HEK293 (cell line): ENCODE results near the gene CDCP1.

Experiments used
- ZNF2 ChIP-seq: fragments of 450-650 bp; formaldehyde crosslinking; IDR thresholded peaks from 2 replicates; pipeline ENCODE4 v1.5.1; 2016; ENCODE audit warnings: missing biosample characterization, missing genetic modification characterization
- ZNF558 ChIP-seq: fragments of 450-650 bp; formaldehyde crosslinking; IDR thresholded peaks from 2 replicates; pipeline ENCODE4 v1.5.1; 2016; ENCODE audit warnings: missing biosample characterization, missing genetic modification characterization
- TF ChIP-seq, protein P1 (sequence below): fragments of 450-650 bp; formaldehyde crosslinking; IDR thresholded peaks from 2 replicates; pipeline ENCODE4 v1.5.1; 2016; ENCODE audit warnings: missing biosample characterization, missing genetic modification characterization

DNA sequence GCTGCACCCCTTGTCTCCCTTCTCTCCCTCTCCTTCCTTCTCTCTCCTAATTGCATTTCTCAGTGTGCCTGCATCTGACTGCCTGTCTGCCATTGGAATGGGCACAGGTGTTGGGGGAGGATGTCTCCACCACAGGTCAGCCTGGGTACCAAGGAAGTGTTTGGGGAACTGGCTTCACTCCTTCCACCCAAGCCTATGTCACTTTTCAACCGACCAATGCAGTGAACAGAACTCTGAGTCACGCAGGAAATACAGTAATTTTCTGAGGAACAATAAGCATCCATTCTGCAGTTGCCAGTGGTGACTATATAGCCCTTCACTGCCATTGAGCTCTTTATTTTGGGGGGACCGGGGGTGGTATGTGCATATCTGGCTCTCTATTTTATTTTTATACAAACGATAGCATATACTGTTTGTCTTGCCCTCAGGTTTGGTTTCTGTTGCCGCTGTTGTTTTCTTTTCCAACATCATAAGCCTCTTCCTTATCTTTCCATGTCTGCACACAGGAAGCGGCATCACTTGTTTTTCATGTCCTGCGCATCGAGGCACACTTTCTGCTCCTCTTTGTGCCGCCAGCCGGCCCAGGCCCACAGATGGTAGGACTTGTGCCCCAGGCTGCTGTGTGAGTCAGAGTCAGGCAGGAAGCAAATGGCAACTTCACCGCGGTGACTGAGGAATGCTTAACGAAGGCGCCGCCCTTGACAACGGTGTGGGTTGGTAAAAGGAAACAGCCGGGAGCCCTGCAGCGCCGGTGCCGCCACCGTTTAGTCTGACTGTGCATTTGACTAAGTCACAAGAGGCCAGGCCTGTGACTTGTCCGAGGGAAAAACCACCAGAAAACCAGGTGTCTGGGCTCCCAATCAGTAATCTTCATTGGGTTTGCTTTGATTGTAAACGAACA is 21.1 kb upstream of the CDCP1 start:
- TF ChIP-seq ZNF558 (tag by site-specific recombination) (no peak), ZNF2 (tag by site-specific recombination) (no peak)
- TF ChIP-seq, protein P1, sequence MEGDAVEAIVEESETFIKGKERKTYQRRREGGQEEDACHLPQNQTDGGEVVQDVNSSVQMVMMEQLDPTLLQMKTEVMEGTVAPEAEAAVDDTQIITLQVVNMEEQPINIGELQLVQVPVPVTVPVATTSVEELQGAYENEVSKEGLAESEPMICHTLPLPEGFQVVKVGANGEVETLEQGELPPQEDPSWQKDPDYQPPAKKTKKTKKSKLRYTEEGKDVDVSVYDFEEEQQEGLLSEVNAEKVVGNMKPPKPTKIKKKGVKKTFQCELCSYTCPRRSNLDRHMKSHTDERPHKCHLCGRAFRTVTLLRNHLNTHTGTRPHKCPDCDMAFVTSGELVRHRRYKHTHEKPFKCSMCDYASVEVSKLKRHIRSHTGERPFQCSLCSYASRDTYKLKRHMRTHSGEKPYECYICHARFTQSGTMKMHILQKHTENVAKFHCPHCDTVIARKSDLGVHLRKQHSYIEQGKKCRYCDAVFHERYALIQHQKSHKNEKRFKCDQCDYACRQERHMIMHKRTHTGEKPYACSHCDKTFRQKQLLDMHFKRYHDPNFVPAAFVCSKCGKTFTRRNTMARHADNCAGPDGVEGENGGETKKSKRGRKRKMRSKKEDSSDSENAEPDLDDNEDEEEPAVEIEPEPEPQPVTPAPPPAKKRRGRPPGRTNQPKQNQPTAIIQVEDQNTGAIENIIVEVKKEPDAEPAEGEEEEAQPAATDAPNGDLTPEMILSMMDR (tag by site-specific recombination) = no peak
